Fibroblast of lung (primary cell): ENCODE data around the gene HNRNPAB. TPM values are rescaled to one million over a fixed set of nuclear protein-coding genes. Genes with fewer than 3 reads are reported as not detected.

ENCODE experiments used
- DNase-seq, 2 donors: peaks; one replicate each; pipeline versions ENCODE4 v3.0.0 to v3.0.0-alpha.2; 2010; ENCODE audit warnings: low read depth in 2 of 2
- H2AFZ ChIP-seq: 2 replicates; pipeline ENCODE4 v1.5.1; 2012; ENCODE audit warnings: low read length, control low read depth, inconsistent platforms
- H3K27ac ChIP-seq: 2 replicates; pipeline ENCODE4 v1.5.1; 2011; ENCODE audit warnings: low read length, control low read depth; ENCODE audit not compliant: insufficient read depth
- H3K27me3 ChIP-seq: 2 replicates; pipeline ENCODE4 v1.5.1; 2011; ENCODE audit warnings: mild to moderate bottlenecking, low read length; ENCODE audit not compliant: control insufficient read depth, insufficient read depth
- H3K36me3 ChIP-seq: 2 replicates; pipeline ENCODE4 v1.5.1; 2011; ENCODE audit warnings: low read length; ENCODE audit not compliant: control insufficient read depth, insufficient read depth
- H3K4me1 ChIP-seq: 2 replicates; pipeline ENCODE4 v1.5.1; 2011; ENCODE audit warnings: low read length; ENCODE audit not compliant: control insufficient read depth, insufficient read depth; ENCODE audit errors: extremely low read depth
- H3K4me2 ChIP-seq: 2 replicates; pipeline ENCODE4 v1.5.1; 2011; ENCODE audit warnings: low read length, control low read depth; ENCODE audit not compliant: insufficient read depth; ENCODE audit errors: extremely low read depth
- H3K4me3 ChIP-seq, 4 experiments: fragments of 200-600 bp in 1 of 4; sonication (generic) in 1 of 4; replicated peaks in 1 of 4; 2 replicates each; pipeline ENCODE4 v1.5.1; 2011 to 2016; ENCODE audit warnings: low read length in 4 of 4, low read depth in 3 of 4, mild to moderate bottlenecking in 3 of 4, control low read depth in 2 of 4, inconsistent platforms in 1 of 4, mixed read lengths in 1 of 4; ENCODE audit not compliant: insufficient read depth in 1 of 4; ENCODE audit errors: control extremely low read depth in 1 of 4
- H3K79me2 ChIP-seq: 2 replicates; pipeline ENCODE4 v1.5.1; 2012; ENCODE audit warnings: mild to moderate bottlenecking, low read length, inconsistent platforms; ENCODE audit not compliant: control insufficient read depth, insufficient read depth
- H3K9ac ChIP-seq: 2 replicates; pipeline ENCODE4 v1.5.1; 2011; ENCODE audit warnings: mild to moderate bottlenecking, low read length, control low read depth; ENCODE audit not compliant: insufficient read depth
- H3K9me3 ChIP-seq: 2 replicates; pipeline ENCODE4 v1.5.1; 2012; ENCODE audit warnings: low read depth, low read length; ENCODE audit not compliant: control insufficient read depth, insufficient read depth
- H4K20me1 ChIP-seq: 2 replicates; pipeline ENCODE4 v1.5.1; 2011; ENCODE audit warnings: low read length; ENCODE audit not compliant: control insufficient read depth, insufficient read depth; ENCODE audit errors: extremely low read depth
- CTCF ChIP-seq, 2 donors: IDR thresholded peaks in 1 of 2; conservative IDR thresholded peaks in 1 of 2; 1 replicate in 1 of 2; 2 replicates in 1 of 2; pipeline ENCODE4 v1.5.1; 2011 to 2012; ENCODE audit warnings: low read length in 2 of 2, control low read depth in 1 of 2, inconsistent platforms in 1 of 2, low read depth in 1 of 2, mild to moderate bottlenecking in 1 of 2
- EZH2 ChIP-seq: IDR thresholded peaks from 2 replicates; pipeline ENCODE4 v1.5.1; 2012; ENCODE audit warnings: low read length, control low read depth, mild to moderate bottlenecking; ENCODE audit errors: missing control alignments
- polyA plus RNA-seq, 2 donors: library from polyadenylated mRNA; depleted of rRNA in 1 of 2; stranded (reverse) in 1 of 2; unstranded in 1 of 2; fragments of >200 nt; gene quantifications; 2 replicates each; pipeline ENCODE4 v1.2.1, GENCODE V29; 2011 to 2012; ENCODE audit warnings: missing spikeins in 1 of 2
- total RNA-seq: library from RNA; depleted of rRNA; stranded (reverse); fragments of >200 nt; gene quantifications from 2 replicates; pipeline ENCODE4 v1.2.1, GENCODE V29; 2014

The HNRNPAB gene
- total and polyA plus RNA-seq, 2 donors (not counting 1 experiment from before 2014, with no cell fraction given) = 23.1 to 106 TPM

GRCh38 chr5:178170455-178170854 is 33.9 kb upstream of the HNRNPAB start:
- Histone ChIP-seq H4K20me1 (no peaks in the 10 kb centered on the region), H2AFZ (no peak overlapping the region), H3K79me2 (no peaks in the 10 kb centered on the region), H3K4me3 (no peak overlapping the region), H3K27ac (no peak overlapping the region), H3K4me1 (no peaks in the 10 kb centered on the region), H3K36me3 (no peaks in the 10 kb centered on the region), H3K9me3 (no peaks in the 10 kb centered on the region), H3K27me3 (peaks cover 4% of the 10 kb centered on the region), H3K9ac (no peak overlapping the region), H3K4me2 (no peak overlapping the region)
- no peak for DNase-seq
- TF ChIP-seq CTCF (conservative IDR thresholded peaks at IDR 0.05 in 1 of 2, IDR thresholded peaks at IDR 0.05 in 1 of 2; ENCODE audit: low read depth in 1 of 2, low read length in 2 of 2) = no peak
- no peak for TF ChIP-seq EZH2

GRCh38 chr5:178174456-178174855 is 29.9 kb upstream of the HNRNPAB start:
- Histone ChIP-seq H3K27ac (no peak overlapping the region), H2AFZ (no peak overlapping the region), H3K4me2 (no peak overlapping the region), H3K4me3 (no peak overlapping the region), H3K36me3 (no peaks in the 10 kb centered on the region), H3K27me3 (no peaks in the 10 kb centered on the region), H3K9me3 (no peaks in the 10 kb centered on the region), H3K4me1 (no peaks in the 10 kb centered on the region), H4K20me1 (no peaks in the 10 kb centered on the region), H3K9ac (no peak overlapping the region), H3K79me2 (no peaks in the 10 kb centered on the region)
- no peak for DNase-seq
- TF ChIP-seq CTCF (conservative IDR thresholded peaks at IDR 0.05 in 1 of 2, IDR thresholded peaks at IDR 0.05 in 1 of 2; ENCODE audit: low read depth in 1 of 2, low read length in 2 of 2) (no peak), EZH2 (no peak)

GRCh38 chr5:178176791-178177190 is 27.5 kb upstream of the HNRNPAB start:
- no peak for TF ChIP-seq CTCF (conservative IDR thresholded peaks at IDR 0.05 in 1 of 2, IDR thresholded peaks at IDR 0.05 in 1 of 2; ENCODE audit: low read depth in 1 of 2, low read length in 2 of 2)
- Histone ChIP-seq H3K9me3 (no peaks in the 10 kb centered on the region), H3K36me3 (no peaks in the 10 kb centered on the region), H3K4me3 (no peak overlapping the region), H3K4me2 (no peak overlapping the region), H3K27me3 (peaks cover 3% of the 10 kb centered on the region), H3K4me1 (no peaks in the 10 kb centered on the region), H3K27ac (no peak overlapping the region), H2AFZ (no peak overlapping the region), H4K20me1 (no peaks in the 10 kb centered on the region), H3K9ac (no peak overlapping the region), H3K79me2 (no peaks in the 10 kb centered on the region)
- DNase-seq = no peak
